GM23248 (cell line): ENCODE results near the gene MYADM. TPM values are rescaled to one million over a fixed set of nuclear protein-coding genes. Genes with fewer than 3 reads are reported as not detected.
A peak's percentile ranks its signal among the peaks of the same experiment; 100 is the strongest.
"Not testable (repeated sequence)": the region's sequence is repeated elsewhere in the genome, so short reads cannot be mapped to it uniquely, and the experiment has no call there.

Source experiments
- DNase-seq: peaks from one replicate; pipeline ENCODE4 v3.0.0-alpha.2; 2015
- H2AFZ ChIP-seq: fragments of 200-600 bp; sonication (generic); 2 replicates; pipeline ENCODE4 v1.6.1; 2016; ENCODE audit warnings: antibody characterized with exemption
- H3F3A ChIP-seq: fragments of 200-600 bp; sonication (generic); 2 replicates; pipeline ENCODE4 v1.6.1; 2016; ENCODE audit warnings: mild to moderate bottlenecking, antibody characterized with exemption, mixed run types; ENCODE audit not compliant: insufficient read depth
- H3K27ac ChIP-seq: fragments of 200-600 bp; sonication (generic); 2 replicates; pipeline ENCODE4 v1.5.1; 2016; ENCODE audit warnings: mild to moderate bottlenecking
- H3K27me3 ChIP-seq: fragments of 200-600 bp; sonication (generic); replicated peaks from 2 replicates; pipeline ENCODE4 v1.6.1; 2016; ENCODE audit warnings: mild to moderate bottlenecking; ENCODE audit not compliant: insufficient read depth
- H3K36me3 ChIP-seq: fragments of 200-600 bp; sonication (generic); 2 replicates; pipeline ENCODE4 v1.6.1; 2016; ENCODE audit warnings: low read depth, mild to moderate bottlenecking
- H3K4me1 ChIP-seq: fragments of 200-600 bp; sonication (generic); 2 replicates; pipeline ENCODE4 v1.6.1; 2016; ENCODE audit warnings: mild to moderate bottlenecking; ENCODE audit not compliant: insufficient read depth
- H3K4me2 ChIP-seq: fragments of 200-600 bp; sonication (generic); one replicate; pipeline ENCODE4 v1.6.1; 2016; ENCODE audit warnings: mild to moderate bottlenecking; ENCODE audit not compliant: unreplicated experiment
- H3K4me3 ChIP-seq: fragments of 200-600 bp; sonication (generic); 2 replicates; pipeline ENCODE4 v1.5.1; 2016; ENCODE audit warnings: mild to moderate bottlenecking
- H3K79me2 ChIP-seq: fragments of 200-600 bp; sonication (generic); 2 replicates; pipeline ENCODE4 v1.6.1; 2016; ENCODE audit warnings: mild to moderate bottlenecking; ENCODE audit not compliant: insufficient read depth
- H3K9ac ChIP-seq: fragments of 200-600 bp; sonication (generic); 2 replicates; pipeline ENCODE4 v1.6.1; 2016; ENCODE audit warnings: mild to moderate bottlenecking
- H3K9me2 ChIP-seq: fragments of 200-600 bp; sonication (generic); 2 replicates; pipeline ENCODE4 v1.6.1; 2016; ENCODE audit warnings: mixed run types, mild to moderate bottlenecking, moderate library complexity; ENCODE audit not compliant: insufficient read depth
- H3K9me3 ChIP-seq: fragments of 200-600 bp; sonication (generic); one replicate; pipeline ENCODE4 v1.6.1; 2017; ENCODE audit warnings: low read depth
- H4K20me1 ChIP-seq: fragments of 200-600 bp; sonication (generic); 2 replicates; pipeline ENCODE4 v1.6.0; 2016; ENCODE audit not compliant: insufficient read depth
- EZH2 ChIP-seq: fragments of 200-600 bp; sonication (generic); IDR thresholded peaks from 2 replicates; pipeline ENCODE4 v1.6.1; 2018; ENCODE audit warnings: antibody characterized with exemption, mild to moderate bottlenecking; ENCODE audit not compliant: insufficient read depth, poor library complexity, severe bottlenecking
- EZH2phosphoT487 ChIP-seq: fragments of 200-600 bp; sonication (generic); IDR thresholded peaks from 2 replicates; pipeline ENCODE4 v1.6.1; 2018; ENCODE audit warnings: antibody characterized with exemption, moderate library complexity, mild to moderate bottlenecking, low read depth; ENCODE audit not compliant: insufficient read depth
- WGBS, 2 experiments: methylation state at CpG; one replicate each; pipeline ENCODE4 v1.1.6; 2015 to 2017; ENCODE audit warnings: low lambda C conversion rate in 2 of 2, low coverage in 1 of 2; ENCODE audit errors: missing lambda C conversion rate in 2 of 2; 5-methylcytosine and 5-hydroxymethylcytosine counted together
- in situ Hi-C: fragments of 300-500 bp; cut with MboI; formaldehyde crosslinking; loops from 2 replicates; pipeline ENCODE4 v1.15.0; 2020
- polyA plus RNA-seq: library from polyadenylated mRNA; unstranded; fragments of >200 nt; fragmentation: Nextera tagmentation; extraction: Ambion mirVana; gene quantifications from 2 replicates; pipeline ENCODE4 v1.2.1, GENCODE V29; 2016
- total RNA-seq: library from RNA; depleted of rRNA; stranded (reverse); fragments of >200 nt; shearing (Covaris generic); gene quantifications from 2 replicates; pipeline ENCODE4 v1.2.3, GENCODE V29; 2014

The MYADM gene
- total and polyA plus RNA-seq, 2 experiments from 2014 or later = 74.8 to 222 TPM

GRCh38 chr19:53824134-53824611 lies 43.5 kb upstream of the MYADM start, which contains the start of gene NLRP12:
NLRP12 (minus strand) TSS chr19:53824314; CDS start chr19:53824174, 140 bp downstream.
- 69 to 71% methylated on average over 14 of the region's 14 CpGs for WGBS, 2 experiments
- Histone ChIP-seq H3K36me3 (no peaks in the 10 kb centered on the region), H3K4me1 (no peaks in the 10 kb centered on the region), H3K9ac (no peak within 1 kb of the TSS), H3K9me2 (no peaks in the 10 kb centered on the region), H3F3A (no peaks in the 10 kb centered on the region), H3K27me3 (no peaks in the 10 kb centered on the region), H3K4me2 (no peak within 1 kb of the TSS), H4K20me1 (no peaks in the 10 kb centered on the region), H3K9me3 (no peaks in the 10 kb centered on the region), H2AFZ (no peak within 1 kb of the TSS), H3K27ac (no peak within 1 kb of the TSS), H3K79me2 (no peaks in the 10 kb centered on the region), H3K4me3 (no peak within 1 kb of the TSS)
- no peak for TF ChIP-seq EZH2
- TF ChIP-seq EZH2phosphoT487 = no peak
- in situ Hi-C loops = no loop called here
- DNase-seq = no peak

GRCh38 chr19:53826876-53827275 lies 40.8 kb upstream of the MYADM start:
- Histone ChIP-seq H3F3A (no peaks in the 10 kb centered on the region), H3K79me2 (no peaks in the 10 kb centered on the region), H2AFZ (no peak overlapping the region), H3K4me1 (no peaks in the 10 kb centered on the region), H3K4me3 (no peak overlapping the region), H3K27me3 (no peaks in the 10 kb centered on the region), H3K36me3 (no peaks in the 10 kb centered on the region), H3K9ac (no peak overlapping the region), H3K4me2 (no peak overlapping the region), H3K9me2 (no peaks in the 10 kb centered on the region), H3K9me3 (no peaks in the 10 kb centered on the region), H4K20me1 (no peaks in the 10 kb centered on the region), H3K27ac (no peak overlapping the region)
- no peak for TF ChIP-seq EZH2
- TF ChIP-seq EZH2phosphoT487 = no peak
- WGBS, 2 experiments = 20 to 29% methylated on average over 7 of the region's 7 CpGs
- DNase-seq = peak; percentile 61
- in situ Hi-C loops = no loop called here

- no peak overlapping the region for H3K27ac ChIP-seq
- peaks cover 6% of the 10 kb centered on the region; the same call in 1 of the 2 replicates for H3K27me3 ChIP-seq
- no peaks in the 10 kb centered on the region for H3K9me2 ChIP-seq
- no peaks in the 10 kb centered on the region for H3F3A ChIP-seq
- WGBS, 2 experiments = 52 to 56% methylated on average over 3 of the region's 3 CpGs
- in situ Hi-C loops = no loop called here
- no peak for DNase-seq
- no peak overlapping the region for H2AFZ ChIP-seq
- no peaks in the 10 kb centered on the region for H3K9me3 ChIP-seq
- no peaks in the 10 kb centered on the region for H3K79me2 ChIP-seq
- H3K36me3 ChIP-seq = no peaks in the 10 kb centered on the region
- H3K4me3 ChIP-seq = no peak overlapping the region
- no peak for TF ChIP-seq EZH2phosphoT487
- no peak for TF ChIP-seq EZH2
- no peak overlapping the region for H3K9ac ChIP-seq
- H4K20me1 ChIP-seq = no peaks in the 10 kb centered on the region
- H3K4me1 ChIP-seq = no peaks in the 10 kb centered on the region
- H3K4me2 ChIP-seq = no peak overlapping the region
Measured at GRCh38 chr19:53828531-53828930, 39.2 kb upstream of the MYADM start.

GRCh38 chr19:53832861-53833260 lies 34.8 kb upstream of the MYADM start:
- H3K4me2 ChIP-seq, DNase-seq, H3F3A ChIP-seq, H4K20me1 ChIP-seq, H2AFZ ChIP-seq, H3K9me2 ChIP-seq, H3K79me2 ChIP-seq, H3K9ac ChIP-seq, H3K9me3 ChIP-seq, H3K27ac ChIP-seq, H3K4me3 ChIP-seq, H3K27me3 ChIP-seq, H3K36me3 ChIP-seq, in situ Hi-C loops, H3K4me1 ChIP-seq: not testable (repeated sequence)
- 6 to 14% methylated on average over 9 to 10 of the region's 13 CpGs for WGBS, 2 experiments

GRCh38 chr19:53838446-53838845 lies 29.2 kb upstream of the MYADM start:
- H3K4me2 ChIP-seq, H3K79me2 ChIP-seq, H3K9me3 ChIP-seq, DNase-seq, in situ Hi-C loops, H3K27ac ChIP-seq, H3K9me2 ChIP-seq, H3K9ac ChIP-seq, H3K36me3 ChIP-seq, H3K4me3 ChIP-seq, H2AFZ ChIP-seq, H3K27me3 ChIP-seq, H4K20me1 ChIP-seq: not testable (repeated sequence)
- peaks cover 18% of the 10 kb centered on the region for H3K4me1 ChIP-seq
- WGBS, 2 experiments = 84 to 88% methylated on average over 5 of the region's 5 CpGs
- H3F3A ChIP-seq = peaks cover 19% of the 10 kb centered on the region

GRCh38 chr19:53840241-53840640 lies 27.4 kb upstream of the MYADM start:
- H4K20me1 ChIP-seq, H3K9ac ChIP-seq, H3K9me3 ChIP-seq, DNase-seq, H3K27ac ChIP-seq, H3K36me3 ChIP-seq, in situ Hi-C loops, H3K27me3 ChIP-seq, H3K79me2 ChIP-seq, H3K9me2 ChIP-seq, H3K4me2 ChIP-seq, H3K4me3 ChIP-seq, H2AFZ ChIP-seq: not testable (repeated sequence)
- 86 to 93% methylated on average over 12 of the region's 12 CpGs for WGBS, 2 experiments
- Histone ChIP-seq H3K4me1 (peaks cover 18% of the 10 kb centered on the region), H3F3A (peaks cover 25% of the 10 kb centered on the region)

- in situ Hi-C loops, H2AFZ ChIP-seq, H3K36me3 ChIP-seq, H3K9me2 ChIP-seq, H4K20me1 ChIP-seq, H3K4me3 ChIP-seq, H3K79me2 ChIP-seq, H3K9me3 ChIP-seq, H3K27me3 ChIP-seq: not testable (repeated sequence)
- DNase-seq = peak; percentile 89
- peaks cover 18% of the 10 kb centered on the region for H3K4me1 ChIP-seq
- 0 to 1% methylated on average over 4 of the region's 4 CpGs for WGBS, 2 experiments
- peaks cover 25% of the 10 kb centered on the region for H3F3A ChIP-seq
- peak overlapping the region; percentile 72 for H3K4me2 ChIP-seq
- H3K9ac ChIP-seq = peak overlapping the region; percentile 27; the same call in 1 of the 2 replicates
- peak overlapping the region; percentile 55 for H3K27ac ChIP-seq
Measured at GRCh38 chr19:53840914-53841313, 26.8 kb upstream of the MYADM start.
